Measurements from ENCODE around the gene SMIM43.

SMIM43 gene

GRCh38 chr4:121785479-121785878, 20.5 kb upstream of the SMIM43 start:
- no peak for DNase-seq (ENCODE audit: low read depth)
- no peak for TF ChIP-seq CTCF (IDR thresholded peaks at IDR 0.05; ENCODE audit: low read depth, low read length, missing control alignments)
- H3K4me3 ChIP-seq (ENCODE audit: low read depth, low read length) = no peak overlapping the region
- in situ Hi-C loops (cut with HindIII; ENCODE audit: low sequenced_read_pairs) = no loop called here

- no peak overlapping the region for H3K4me3 ChIP-seq (ENCODE audit: low read depth, low read length)
- DNase-seq (ENCODE audit: low read depth) = peak; percentile 98
- TF ChIP-seq CTCF (IDR thresholded peaks at IDR 0.05; ENCODE audit: low read depth, low read length, missing control alignments) = no peak
- in situ Hi-C loops (cut with HindIII; ENCODE audit: low sequenced_read_pairs) = no loop called here
Measured at GRCh38 chr4:121784975-121785374, 20.0 kb upstream of the SMIM43 start.

GRCh38 chr4:121784401-121784800, 19.4 kb upstream of the SMIM43 start:
- no peak for DNase-seq (ENCODE audit: low read depth)
- no peak for TF ChIP-seq CTCF (IDR thresholded peaks at IDR 0.05; ENCODE audit: low read depth, low read length, missing control alignments)
- in situ Hi-C loops (cut with HindIII; ENCODE audit: low sequenced_read_pairs) = no loop called here
- no peak overlapping the region for H3K4me3 ChIP-seq (ENCODE audit: low read depth, low read length)

GRCh38 chr4:121783210-121783609, 18.2 kb upstream of the SMIM43 start:
- in situ Hi-C loops (cut with HindIII; ENCODE audit: low sequenced_read_pairs) = no loop called here
- no peak for TF ChIP-seq CTCF (IDR thresholded peaks at IDR 0.05; ENCODE audit: low read depth, low read length, missing control alignments)
- no peak overlapping the region for H3K4me3 ChIP-seq (ENCODE audit: low read depth, low read length)
- DNase-seq (ENCODE audit: low read depth) = no peak

- TF ChIP-seq CTCF (IDR thresholded peaks at IDR 0.05; ENCODE audit: low read depth, low read length, missing control alignments) = no peak
- H3K4me3 ChIP-seq (ENCODE audit: low read depth, low read length) = no peak overlapping the region
- in situ Hi-C loops (cut with HindIII; ENCODE audit: low sequenced_read_pairs) = no loop called here
- no peak for DNase-seq (ENCODE audit: low read depth)
Measured at GRCh38 chr4:121778991-121779628, 14.1 kb upstream of the SMIM43 start.

GRCh38 chr4:121777625-121778024, 12.7 kb upstream of the SMIM43 start:
- DNase-seq (ENCODE audit: low read depth) = no peak
- TF ChIP-seq CTCF (IDR thresholded peaks at IDR 0.05; ENCODE audit: low read depth, low read length, missing control alignments) = no peak
- in situ Hi-C loops (cut with HindIII; ENCODE audit: low sequenced_read_pairs) = no loop called here
- H3K4me3 ChIP-seq (ENCODE audit: low read depth, low read length) = no peak overlapping the region

All from astrocyte of the cerebellum (primary cell).